ENCODE measurements around the gene ROS1. TPM values are rescaled to one million over a fixed set of nuclear protein-coding genes. Genes with fewer than 3 reads are reported as not detected.

ROS1 gene
- total and polyA plus RNA-seq, 2 donors (not counting 1 experiment from before 2014, with no cell fraction given) = not detected

GRCh38 chr6:117344444-117345291 lies 81.1 kb downstream of the ROS1 start:
- Histone ChIP-seq H4K20me1 (ENCODE audit: control insufficient read depth, insufficient read depth, low read length, poor library complexity, severe bottlenecking) (no peaks in the 10 kb centered on the region), H3K9ac (ENCODE audit: low read length) (no peak overlapping the region), H3K36me3 (replicated peaks in 1 of 2; ENCODE audit: control extremely low read depth in 1 of 2, control insufficient read depth in 1 of 2, extremely low read depth in 1 of 2, insufficient read depth in 2 of 2, low read length in 1 of 2) (no peaks in the 10 kb centered on the region), H3K4me1 (ENCODE audit: control insufficient read depth in 2 of 2, insufficient read depth in 2 of 2, low read length in 2 of 2) (no peaks in the 10 kb centered on the region), H3K79me2 (ENCODE audit: control insufficient read depth, insufficient read depth, low read length) (no peaks in the 10 kb centered on the region), H3K4me2 (replicated peaks; ENCODE audit: low read depth, low read length, poor library complexity, severe bottlenecking) (no peak overlapping the region), H2AFZ (ENCODE audit: insufficient read depth, low read depth, low read length, poor library complexity, severe bottlenecking) (no peak overlapping the region), H3K4me3 (ENCODE audit: control extremely low read depth in 1 of 5, extremely low read depth in 1 of 5, insufficient read depth in 1 of 5, low read depth in 2 of 5, low read length in 4 of 5) (no peak overlapping the region), H3K9me3 (ENCODE audit: control extremely low read depth in 1 of 3, control insufficient read depth in 2 of 3, insufficient read depth in 1 of 3, low read length in 2 of 3) (no peaks in the 10 kb centered on the region), H3K27me3 (replicated peaks in 1 of 4; ENCODE audit: control extremely low read depth in 1 of 4, control insufficient read depth in 3 of 4, insufficient read depth in 4 of 4, low read length in 3 of 4) (no peaks in the 10 kb centered on the region), H3K27ac (ENCODE audit: low read length in 2 of 2) (no peak overlapping the region)
- 95% methylated on average over 8 of the region's 12 CpGs for WGBS (ENCODE audit: insufficient coverage)
- H3K4me1 Mint-ChIP-seq = no peaks in the 10 kb centered on the region
- H3K9me3 Mint-ChIP-seq (ENCODE audit: insufficient read depth) = no peaks in the 10 kb centered on the region
- TF ChIP-seq CTCF (IDR thresholded peaks at IDR 0.05) (no peak), EZH2 (IDR thresholded peaks at IDR 0.05; ENCODE audit: borderline replicate concordance, insufficient read depth, low read depth, low read length, poor library complexity, severe bottlenecking) (no peak)
- ChIA-PET POLR2A (no interaction called here), CTCF (interaction anchor here (0.6 to 1.7 kb wide), 6 partner anchors 8 to 1765 kb away, joined by 3 to 5 read pairs (median 4); no protein-coding TSS in a partner anchor)
- intact Hi-C loops (cut with micrococcal nuclease) = no loop called here
- DNase-seq (no peak), ATAC-seq (ENCODE audit: low read depth) (no peak)
- H3K27ac Mint-ChIP-seq = no peak overlapping the region
- no peak overlapping the region for H3K4me3 Mint-ChIP-seq
- H3K27me3 Mint-ChIP-seq = peaks cover 3% of the 10 kb centered on the region

DNA sequence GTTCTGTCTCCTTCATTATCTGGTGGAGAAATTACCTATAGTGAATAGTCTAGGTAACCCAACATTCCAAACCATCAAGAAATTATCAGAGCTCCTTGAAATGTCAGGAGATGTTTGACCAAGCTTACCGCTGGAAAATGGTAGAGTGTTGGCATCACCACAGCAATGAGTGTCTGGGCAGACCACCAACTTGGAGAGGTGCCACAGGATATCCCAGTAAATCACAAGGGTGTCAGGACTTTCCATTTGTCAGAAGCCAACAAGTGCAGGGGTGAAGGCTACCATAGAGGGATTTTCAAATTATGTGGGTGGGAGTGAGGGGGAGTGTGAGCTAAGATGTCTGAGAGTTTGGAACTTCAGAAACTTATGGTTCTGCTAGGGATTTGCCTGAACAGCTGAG lies 87.2 kb downstream of the ROS1 start:
- peaks cover 8% of the 10 kb centered on the region for H3K27me3 Mint-ChIP-seq
- Histone ChIP-seq H3K36me3 (replicated peaks in 1 of 2; ENCODE audit: control extremely low read depth in 1 of 2, control insufficient read depth in 1 of 2, extremely low read depth in 1 of 2, insufficient read depth in 2 of 2, low read length in 1 of 2) (no peaks in the 10 kb centered on the region), H3K9ac (ENCODE audit: low read length) (no peak overlapping the region), H3K4me2 (replicated peaks; ENCODE audit: low read depth, low read length, poor library complexity, severe bottlenecking) (no peak overlapping the region), H3K79me2 (ENCODE audit: control insufficient read depth, insufficient read depth, low read length) (no peaks in the 10 kb centered on the region), H3K27ac (ENCODE audit: low read length in 2 of 2) (no peak overlapping the region), H4K20me1 (ENCODE audit: control insufficient read depth, insufficient read depth, low read length, poor library complexity, severe bottlenecking) (no peaks in the 10 kb centered on the region), H3K4me3 (ENCODE audit: control extremely low read depth in 1 of 5, extremely low read depth in 1 of 5, insufficient read depth in 1 of 5, low read depth in 2 of 5, low read length in 4 of 5) (no peak overlapping the region), H3K9me3 (ENCODE audit: control extremely low read depth in 1 of 3, control insufficient read depth in 2 of 3, insufficient read depth in 1 of 3, low read length in 2 of 3) (no peaks in the 10 kb centered on the region), H3K27me3 (replicated peaks in 1 of 4; ENCODE audit: control extremely low read depth in 1 of 4, control insufficient read depth in 3 of 4, insufficient read depth in 4 of 4, low read length in 3 of 4) (peaks cover 0 to 3% (median 0%) of the 10 kb centered on the region in 4 experiments), H2AFZ (ENCODE audit: insufficient read depth, low read depth, low read length, poor library complexity, severe bottlenecking) (no peak overlapping the region), H3K4me1 (ENCODE audit: control insufficient read depth in 2 of 2, insufficient read depth in 2 of 2, low read length in 2 of 2) (no peaks in the 10 kb centered on the region)
- CTCF ChIA-PET = interaction anchor here (0.6 to 0.7 kb wide), 4 partner anchors 14 to 1278 kb away, joined by 3 to 5 read pairs (median 4); no protein-coding TSS in a partner anchor
- intact Hi-C loops (cut with micrococcal nuclease) = no loop called here
- POLR2A ChIA-PET = no interaction called here
- H3K27ac Mint-ChIP-seq = no peak overlapping the region
- no peak overlapping the region for H3K4me3 Mint-ChIP-seq
- no peak for TF ChIP-seq EZH2 (IDR thresholded peaks at IDR 0.05; ENCODE audit: borderline replicate concordance, insufficient read depth, low read depth, low read length, poor library complexity, severe bottlenecking)
- no peak for TF ChIP-seq CTCF (IDR thresholded peaks at IDR 0.05)
- no peaks in the 10 kb centered on the region for H3K4me1 Mint-ChIP-seq
- H3K9me3 Mint-ChIP-seq (ENCODE audit: insufficient read depth) = peaks cover 3% of the 10 kb centered on the region
- no peak for DNase-seq
- ATAC-seq (ENCODE audit: low read depth) = no peak
- WGBS (ENCODE audit: insufficient coverage) = 57% methylated on average over 1 of the region's 1 CpG

Data from B cell (primary cell).